ENCODE results near the gene FAM83G.
A peak's percentile ranks its signal among the peaks of the same experiment; 100 is the strongest.
"Not testable (repeated sequence)": the region's sequence is repeated elsewhere in the genome, so short reads cannot be mapped to it uniquely, and the experiment has no call there.

The FAM83G gene

DNA sequence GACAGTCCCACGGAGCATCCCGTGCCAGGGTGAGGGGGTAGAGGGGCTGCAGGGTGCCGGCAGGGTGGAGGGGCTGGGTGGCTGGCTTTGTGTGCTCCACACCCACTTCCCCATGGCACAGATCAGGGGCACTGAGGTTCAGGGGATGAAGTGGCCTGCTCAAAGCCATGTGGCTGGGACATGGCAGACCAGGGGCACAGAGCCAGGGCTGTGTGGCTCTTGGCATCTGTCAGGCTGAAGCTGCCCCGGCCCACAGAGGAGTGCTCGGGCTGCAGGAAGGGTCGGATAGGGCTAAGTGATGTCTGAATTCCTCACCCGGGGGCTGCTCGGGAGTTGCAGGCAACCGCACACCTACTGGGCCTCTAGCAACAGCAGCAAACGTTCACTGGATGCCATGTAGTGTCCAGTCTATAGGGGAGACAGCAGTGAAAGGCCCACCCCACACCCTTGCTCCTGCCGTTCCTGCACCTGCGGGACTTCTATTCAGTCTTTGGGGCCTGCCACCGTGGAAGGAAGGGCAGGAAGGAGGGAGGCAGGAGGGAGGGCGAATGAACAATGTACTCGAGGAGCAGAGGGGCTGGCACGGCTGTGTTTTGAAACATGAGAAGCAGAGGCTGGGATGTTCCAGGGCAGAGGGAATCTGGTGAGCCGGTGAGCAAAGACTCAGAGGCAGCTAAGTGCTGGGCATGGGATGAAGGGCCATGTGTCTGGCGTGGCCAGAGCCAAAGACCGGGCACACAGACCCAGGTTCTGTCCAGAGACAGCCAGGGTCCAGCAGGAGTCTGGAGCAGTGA lies 37.5 kb downstream of the FAM83G start:
- DNase-seq, result no peak

DNA sequence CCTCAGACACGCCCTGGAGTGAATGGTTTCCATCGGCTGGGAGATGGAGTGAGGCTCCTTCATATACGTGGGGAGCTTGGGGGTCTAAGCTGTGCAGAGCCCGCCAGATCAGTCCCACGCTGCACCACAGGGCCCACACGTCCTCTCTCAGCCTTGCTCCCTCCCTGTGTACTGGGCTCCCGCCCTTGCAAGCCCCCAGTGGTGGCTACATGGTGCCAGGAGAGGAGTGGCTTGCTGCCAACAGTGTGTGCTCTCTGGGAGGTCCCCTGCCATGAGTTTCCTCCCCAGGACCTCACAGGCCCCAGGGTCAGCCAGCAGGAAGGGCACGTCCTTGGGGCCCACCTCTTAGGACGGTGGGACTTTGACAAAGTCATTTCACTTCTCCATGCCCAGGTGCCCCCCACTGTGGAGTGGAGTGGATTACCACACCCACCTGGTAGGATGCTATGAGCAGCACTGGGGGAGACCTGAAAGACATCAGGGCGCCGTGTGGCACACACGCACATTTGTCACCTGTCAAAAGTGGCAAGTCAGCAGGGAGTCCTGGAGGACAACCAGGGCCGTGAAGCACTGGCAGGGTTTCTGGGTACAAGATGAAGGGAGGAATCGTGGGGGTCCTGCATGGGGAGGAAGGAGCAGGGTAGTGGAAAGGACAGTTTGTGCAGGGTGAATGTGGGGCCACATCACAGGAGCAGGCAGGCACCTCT lies 38.9 kb downstream of the FAM83G start:
- DNase-seq, result no peak

DNA sequence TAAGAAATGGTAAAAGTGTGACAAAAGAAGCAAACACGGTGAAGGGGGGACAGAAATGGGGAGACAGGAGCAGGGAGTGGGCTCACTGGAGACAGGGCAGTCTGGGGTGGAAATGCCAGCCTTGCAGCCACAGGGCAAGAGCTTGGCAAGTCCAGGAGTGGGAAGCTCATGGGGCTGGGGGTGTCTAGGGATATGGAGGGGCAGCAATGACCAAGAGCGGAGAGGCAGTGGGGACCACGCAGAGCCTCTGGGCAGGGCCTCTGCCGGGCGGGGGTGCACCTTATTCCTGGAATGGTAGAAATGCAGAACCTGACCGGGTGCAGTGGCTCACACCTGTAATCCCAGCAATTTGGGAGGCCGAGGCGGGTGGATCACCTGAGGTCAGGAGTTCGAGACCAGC lies 40.0 kb downstream of the FAM83G start:
- DNase-seq, result no peak

DNA sequence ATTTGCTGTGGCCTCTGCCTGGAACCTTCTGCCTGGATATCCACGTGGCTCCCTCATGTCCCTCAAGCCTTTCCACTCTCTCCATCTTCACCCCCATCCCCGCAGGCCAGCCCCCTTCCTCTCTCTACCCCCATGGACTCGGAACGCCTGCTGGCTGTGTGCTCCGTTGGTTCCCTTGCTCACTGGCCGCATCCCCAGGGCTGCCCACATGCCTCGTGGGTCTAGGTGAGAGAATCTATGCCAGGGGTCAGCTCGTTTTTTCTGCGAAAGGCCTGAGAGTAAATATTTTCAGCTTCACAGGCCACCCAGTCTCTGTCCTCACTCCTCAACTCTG lies 40.6 kb downstream of the FAM83G start:
- DNase-seq, result no peak

DNA sequence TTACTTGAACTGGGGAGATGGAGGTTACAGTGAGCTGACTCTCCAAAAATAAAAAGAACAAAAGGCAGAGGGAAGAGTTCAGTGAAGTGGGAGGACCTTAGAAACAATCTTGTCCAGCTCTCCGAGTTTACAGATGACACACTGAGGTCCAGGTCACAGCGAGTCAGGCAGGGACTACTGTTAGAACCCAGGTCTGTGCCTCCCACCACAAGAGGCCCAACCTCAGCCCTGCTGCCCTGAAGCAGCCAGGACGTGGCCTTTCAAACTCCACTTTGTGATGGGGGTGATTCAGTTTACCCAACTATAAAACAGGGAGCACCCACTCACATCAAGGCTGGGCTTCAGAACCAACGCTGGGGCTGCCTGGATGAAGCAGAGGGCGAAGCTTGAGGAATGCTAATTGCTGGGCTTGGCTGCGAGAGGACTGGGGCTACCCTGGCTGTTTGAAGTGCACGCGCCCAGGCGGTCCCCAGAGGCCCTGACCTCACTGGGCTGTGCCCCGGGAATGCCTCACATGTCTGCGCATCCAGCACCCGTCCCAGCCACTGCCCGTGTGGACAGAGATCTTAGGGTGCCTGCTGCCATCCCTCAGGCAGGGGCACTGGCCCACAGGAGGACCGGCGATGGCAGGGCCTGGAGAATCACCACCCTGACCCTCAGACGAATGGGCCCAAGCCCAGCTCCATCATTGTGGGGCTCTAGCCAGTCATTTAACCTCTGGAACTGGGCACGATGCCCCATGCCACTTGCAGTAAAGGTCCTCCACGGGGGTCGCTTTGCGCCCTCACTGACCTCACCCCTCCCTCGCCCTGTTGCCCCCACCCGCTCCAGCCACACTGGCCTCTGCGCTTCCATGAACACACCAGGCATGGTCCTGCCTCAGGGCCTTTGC lies 41.2 kb downstream of the FAM83G start:
- no peak for DNase-seq

DNA sequence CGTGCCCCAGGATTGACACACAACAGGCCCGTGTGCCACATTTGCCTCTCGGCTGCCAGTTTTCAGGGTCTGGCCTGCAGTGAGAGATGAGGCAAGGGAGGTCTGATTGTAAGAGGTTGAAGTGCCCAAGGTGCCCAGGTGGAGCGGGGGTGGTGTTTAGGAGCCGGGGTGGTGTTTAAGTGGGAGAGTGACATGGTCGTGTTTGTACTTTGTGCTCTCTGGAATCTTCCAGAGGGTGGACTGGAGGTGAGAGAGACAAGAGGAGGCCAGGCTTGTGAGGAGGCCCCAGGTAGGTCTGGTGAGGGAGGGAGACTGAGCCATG lies 42.1 kb downstream of the FAM83G start:
- no peak for DNase-seq

DNA sequence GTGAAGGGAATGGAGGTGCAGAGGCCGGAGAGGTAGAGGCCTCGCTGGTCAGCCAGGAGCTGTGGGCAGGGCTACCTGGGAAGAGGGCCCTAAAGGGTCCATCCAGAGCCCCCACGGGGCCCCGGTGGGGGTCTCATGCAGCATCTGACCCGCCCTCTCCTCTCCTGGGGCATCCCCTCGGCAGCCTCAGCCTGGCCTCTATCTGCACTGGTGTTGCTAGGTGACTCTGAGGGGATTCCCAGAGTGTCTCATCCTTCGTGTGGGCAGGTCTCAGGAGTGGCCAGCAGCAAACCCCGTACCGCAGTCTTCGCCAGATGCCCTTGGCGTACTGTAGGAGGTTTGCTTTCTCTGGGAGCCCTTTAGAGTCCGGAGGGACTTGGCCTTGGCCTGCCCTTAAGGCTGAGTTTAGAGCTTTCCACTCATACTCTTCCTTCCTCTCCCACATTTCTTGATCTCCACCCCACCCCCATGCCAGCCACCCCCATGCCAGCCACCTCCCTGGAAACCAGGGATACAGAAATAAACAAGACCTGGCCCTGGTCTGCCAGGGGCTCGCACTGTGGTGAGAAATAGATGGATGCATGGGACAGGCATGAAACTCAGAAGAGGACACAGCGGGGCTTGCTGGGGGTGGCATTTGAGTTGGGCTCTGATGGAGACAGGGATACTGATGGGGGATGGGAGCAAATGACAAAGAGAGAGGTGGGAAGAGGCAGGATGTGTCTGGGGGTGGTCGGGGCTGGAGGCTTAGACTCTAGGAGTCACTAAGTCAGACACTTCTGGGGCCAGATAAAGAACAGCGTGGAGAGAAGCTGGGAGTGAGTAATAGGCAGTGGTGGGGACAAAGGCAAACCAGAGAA lies 42.7 kb downstream of the FAM83G start:
- no peak for DNase-seq

DNA sequence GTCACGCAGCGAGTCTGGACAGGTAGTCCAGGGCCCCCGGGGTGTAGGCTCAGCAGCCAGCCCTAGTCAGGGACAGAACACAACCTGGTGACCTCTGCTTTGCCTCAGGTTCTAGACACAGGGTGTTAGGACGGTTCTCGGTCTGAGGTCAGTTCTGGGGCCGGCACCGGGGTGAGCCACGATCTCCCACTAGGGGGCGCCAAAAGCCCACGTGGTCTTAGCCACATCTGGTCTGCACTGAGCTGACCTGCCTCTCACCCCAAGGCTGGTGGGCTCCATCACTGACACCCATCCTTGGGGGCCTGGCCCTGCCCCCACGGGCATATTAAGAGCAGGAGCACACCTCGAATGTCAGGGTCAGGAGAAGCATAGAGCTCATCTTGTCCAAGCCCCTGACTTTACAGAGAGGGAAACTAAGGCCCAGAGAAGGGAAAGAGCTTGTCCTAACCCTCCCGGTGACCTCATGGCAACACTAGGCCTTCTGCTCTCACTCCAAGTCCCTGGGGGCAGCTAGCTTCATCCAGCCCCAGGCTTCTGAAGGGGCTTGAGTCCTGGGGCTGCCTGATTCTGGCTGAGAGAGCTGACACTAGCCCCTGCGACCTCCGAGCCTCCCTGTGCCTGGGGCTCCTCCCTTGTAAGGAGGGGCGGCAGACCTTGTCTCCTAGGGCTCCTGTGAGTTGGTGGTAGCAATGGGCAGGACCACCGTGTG lies 43.6 kb downstream of the FAM83G start:
- peak; percentile 72 for DNase-seq

DNA sequence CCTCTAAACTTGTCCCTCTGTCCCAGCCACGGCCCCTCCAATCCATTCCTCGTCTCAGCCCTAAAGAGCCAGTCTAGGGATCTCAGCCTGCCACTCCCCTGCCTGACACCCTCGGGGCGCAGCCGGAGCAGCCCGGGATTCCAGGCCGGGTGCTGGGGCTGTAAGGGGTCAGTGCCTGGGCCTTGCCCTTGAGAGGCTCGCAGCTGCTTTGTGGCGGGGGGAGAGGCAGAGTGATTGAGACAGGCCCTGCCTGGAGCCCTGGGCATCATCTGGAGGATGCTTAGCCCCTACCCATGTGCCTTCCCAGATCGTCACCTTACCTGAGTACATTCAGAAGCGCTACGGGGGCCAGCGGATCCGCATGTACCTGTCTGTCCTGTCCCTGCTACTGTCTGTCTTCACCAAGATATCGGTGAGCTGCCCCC lies 44.3 kb downstream of the FAM83G start:
- DNase-seq, result no peak

DNA sequence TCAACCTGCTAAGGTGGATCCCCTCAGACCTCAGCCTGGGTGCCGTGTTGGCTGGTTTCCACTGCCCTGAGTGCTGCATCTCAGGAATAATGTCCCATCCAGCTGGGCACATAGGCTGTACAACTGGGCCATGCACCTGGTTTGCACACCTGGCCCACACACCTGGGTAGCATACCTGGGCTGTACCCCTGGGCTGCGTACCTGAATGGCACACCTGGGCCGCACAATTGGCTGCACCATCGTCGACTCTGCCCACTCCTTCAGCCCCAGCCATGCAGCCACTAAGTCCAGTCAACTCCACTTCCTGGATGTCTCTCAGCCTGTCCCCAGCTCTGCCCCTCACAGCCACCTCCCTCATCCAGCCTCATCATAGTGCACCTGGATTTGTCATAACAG lies 44.7 kb downstream of the FAM83G start:
- DNase-seq, result no peak

DNA sequence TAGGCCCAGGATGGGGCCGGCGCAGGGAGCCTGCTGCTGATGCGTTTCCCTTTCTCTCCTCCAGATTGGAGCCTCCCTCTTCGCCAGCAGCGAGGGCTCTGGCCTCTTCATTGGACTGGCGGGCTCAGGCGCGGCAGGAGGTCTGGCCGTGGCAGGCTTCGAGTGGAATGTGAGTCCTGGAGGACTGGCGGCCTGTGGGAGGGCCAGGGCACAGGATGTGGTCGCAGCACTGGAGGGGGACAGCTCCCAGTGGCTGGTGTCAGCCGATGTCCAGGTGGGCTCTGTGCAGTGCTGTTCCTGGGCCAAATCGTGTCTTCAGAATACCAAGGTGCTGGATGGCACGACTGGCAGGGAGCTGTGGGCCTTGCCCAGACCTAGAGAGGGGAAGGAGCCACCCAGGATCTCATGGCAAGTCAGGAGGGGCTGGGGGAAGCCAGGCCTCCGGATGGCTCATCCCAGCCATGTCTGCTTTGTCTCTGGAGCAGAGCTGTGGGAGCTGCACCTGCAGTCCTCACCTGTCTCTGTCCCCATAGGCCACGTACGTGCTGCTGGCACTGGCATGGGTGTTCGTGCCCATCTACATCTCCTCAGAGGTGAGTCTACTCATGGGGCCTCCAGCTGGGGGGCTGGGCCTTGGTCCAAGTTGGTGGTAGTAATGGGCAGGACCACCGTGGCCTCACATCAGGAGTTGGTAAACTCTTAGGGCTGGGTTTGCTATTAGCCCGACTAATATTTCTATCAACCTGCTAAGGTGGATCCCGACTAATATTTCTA lies 45.3 kb downstream of the FAM83G start:
- no peak for DNase-seq

DNA sequence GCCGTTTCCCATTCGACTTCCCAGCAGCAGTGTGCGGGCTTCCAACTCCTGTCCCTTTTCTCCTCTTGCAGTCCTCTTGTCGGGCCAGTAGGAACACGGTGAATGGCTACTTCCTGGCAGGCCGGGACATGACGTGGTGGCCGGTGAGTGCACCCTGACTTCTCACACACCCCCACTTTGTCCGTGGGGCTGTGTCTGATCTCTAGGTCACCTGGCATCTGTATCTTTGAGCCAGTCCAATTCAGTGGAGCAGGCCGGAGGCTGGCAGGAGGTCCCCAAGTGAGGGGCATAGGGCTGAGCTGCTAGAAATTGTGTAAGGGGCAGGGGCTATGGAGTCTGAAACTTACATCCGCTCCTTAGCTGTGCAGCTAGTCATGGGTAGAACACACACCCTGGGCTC lies 46.0 kb downstream of the FAM83G start:
- DNase-seq, result no peak

DNA sequence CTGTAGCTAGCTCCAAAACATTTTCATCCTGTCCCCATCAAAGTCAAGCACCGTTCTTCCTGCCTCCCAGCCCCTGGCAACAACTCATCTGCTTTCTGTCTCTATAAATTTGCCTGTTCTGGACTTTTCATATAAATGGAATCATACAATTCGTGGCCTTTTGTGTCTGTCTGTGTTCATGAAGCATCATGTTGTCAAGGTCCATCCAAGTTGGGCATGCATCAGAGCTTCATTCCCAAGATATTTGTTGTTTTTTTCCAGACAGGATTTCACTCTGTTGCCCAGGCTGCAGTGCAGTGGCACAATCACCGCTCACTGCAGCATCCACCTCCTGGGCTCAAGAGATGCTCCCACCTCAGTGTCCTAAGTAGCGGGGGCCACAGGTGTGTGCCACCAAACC lies 46.7 kb downstream of the FAM83G start:
- DNase-seq, result no peak

DNA sequence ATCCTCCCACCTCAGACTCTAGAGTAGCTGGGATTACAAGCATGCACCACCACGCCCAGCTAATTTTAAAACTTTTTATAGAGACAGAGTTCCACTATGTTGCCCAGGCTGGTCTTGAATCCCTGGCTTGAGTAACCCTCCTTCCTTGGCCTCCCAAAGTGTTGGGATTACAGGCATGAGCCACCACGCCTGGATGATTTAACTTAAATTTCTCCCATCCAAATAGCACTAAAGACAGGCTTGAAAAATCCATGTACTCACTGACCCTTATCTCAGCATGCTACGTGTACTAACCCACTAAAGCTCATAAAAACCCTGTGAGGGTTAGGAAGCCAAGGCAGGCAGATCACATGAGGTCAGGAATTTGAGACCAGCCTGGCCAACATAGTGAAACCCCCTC lies 48.0 kb downstream of the FAM83G start:
- no peak for DNase-seq

DNA sequence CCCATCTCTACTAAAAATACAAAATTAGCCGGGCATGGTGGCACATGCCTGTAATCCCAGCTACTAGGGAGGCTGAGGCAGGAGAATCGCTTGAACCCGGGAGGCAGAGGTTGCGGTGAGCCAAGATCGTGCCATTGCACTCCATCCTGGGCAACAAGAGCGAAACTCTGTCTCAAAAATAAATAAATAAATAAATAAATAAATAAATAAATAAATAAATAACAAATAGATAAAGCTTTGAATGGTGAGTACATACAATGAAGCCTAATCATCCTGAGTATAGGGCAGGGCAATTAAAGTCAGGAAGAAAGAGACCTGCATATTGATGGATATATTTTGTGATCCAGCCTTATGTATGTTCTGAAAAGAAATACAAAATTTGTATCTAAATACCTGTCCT lies 48.5 kb downstream of the FAM83G start:
- not testable (repeated sequence) for DNase-seq

DNA sequence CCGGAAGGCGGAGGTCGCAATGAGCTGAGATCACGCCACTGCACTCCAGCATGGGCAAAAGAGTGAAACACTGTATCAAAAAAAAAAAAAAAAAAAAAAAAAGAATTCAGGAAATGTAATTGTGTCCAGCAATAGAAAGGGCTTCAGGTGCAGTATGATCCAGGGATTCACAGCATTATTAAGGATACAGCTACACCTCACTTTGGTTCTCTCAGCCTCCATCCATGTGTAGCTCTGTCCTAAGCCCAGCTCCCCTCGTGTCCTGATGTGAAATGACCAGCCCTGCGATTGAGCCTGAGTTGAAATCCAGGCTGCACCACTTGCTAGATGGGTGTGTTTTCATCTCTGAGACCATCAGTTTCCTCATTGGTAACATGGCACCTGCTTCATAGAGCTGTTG lies 49.6 kb downstream of the FAM83G start:
- no peak for DNase-seq

DNA sequence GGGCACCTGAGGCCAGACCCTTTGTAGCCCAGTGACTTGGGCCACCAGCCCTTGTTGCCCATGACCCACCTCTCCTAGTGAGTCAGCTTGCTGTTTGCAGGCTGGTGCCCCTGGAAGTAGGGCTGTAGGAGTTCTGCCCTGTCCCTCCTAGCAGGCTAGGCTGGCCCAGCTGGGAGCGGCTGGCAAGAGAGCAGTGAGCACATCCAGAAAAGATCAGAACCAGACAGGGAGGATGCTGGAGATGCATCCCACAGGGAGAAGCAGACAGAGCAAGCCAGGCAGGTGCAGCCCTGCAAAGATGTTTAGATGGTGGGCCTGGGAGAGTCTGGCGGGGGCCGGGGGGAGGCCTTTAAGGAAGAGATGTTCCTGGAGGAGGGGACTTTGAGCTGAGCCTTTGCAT lies 50.2 kb downstream of the FAM83G start:
- no peak for DNase-seq

DNA sequence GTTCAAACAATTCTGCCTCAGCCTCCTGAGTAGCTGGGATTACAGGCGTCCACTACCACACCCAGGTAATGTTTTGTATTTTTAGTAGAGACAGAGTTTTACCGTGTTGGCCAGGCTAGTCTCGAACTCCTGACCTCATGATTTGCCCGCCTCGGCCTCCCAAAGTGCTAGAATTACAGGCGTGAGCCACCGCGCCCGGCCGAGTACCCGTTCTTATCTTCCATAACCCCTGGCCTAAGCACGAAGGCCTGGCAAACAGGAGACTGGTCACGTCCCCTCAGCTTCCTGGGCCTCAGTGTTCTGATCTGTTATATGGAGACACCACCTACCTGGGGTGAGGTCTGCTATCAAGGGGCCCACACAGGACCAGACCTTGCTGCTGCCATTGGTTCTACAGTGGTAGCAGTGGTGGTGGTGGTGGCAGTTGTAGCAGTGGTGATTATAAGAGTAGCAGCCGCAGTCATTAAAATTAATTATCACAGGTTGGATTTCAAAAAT lies 51.3 kb downstream of the FAM83G start:
- no peak for DNase-seq

DNA sequence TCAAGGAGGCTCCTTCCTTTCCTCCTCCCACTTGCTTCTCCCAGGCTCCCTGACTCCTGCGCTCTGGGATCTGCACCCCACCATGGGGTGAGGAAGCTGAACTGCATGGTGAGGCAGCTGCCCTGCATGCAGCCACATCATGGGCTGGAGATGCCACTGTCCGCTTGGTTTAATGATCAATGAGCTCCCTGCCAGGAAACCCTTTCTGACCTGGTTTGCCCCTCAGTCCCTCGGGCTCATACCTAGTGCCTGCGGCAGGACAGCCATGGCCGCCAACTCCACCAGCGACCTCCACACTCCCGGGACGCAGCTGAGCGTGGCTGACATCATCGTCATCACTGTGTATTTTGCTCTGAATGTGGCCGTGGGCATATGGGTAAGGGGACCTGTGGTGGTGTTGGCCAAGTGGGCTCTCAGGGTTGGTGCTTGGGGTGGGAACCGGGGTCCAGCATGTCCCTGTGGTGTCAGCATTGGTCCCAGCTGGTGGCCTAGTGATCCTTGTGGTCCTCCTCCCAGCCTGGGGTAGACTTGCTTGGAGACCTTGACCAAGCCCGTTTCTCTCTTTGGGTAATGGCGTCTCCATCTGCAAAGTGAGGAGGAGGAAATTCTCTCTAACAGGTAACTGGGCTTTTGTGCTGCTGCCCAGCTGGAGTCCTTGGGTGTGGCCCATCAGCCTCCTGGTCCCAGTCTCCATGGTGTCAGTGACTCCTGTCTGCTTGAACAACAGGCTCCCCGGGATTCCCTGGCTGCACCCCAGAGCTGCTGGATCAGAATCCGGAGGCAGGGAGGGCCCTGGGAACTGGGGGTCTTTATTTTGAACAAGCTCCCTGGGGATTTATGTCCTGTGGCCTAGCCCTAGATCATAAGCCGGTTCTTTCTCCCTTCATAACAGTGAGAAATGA lies 52.4 kb downstream of the FAM83G start, which contains the start of gene SLC5A10:
Gene SLC5A10 (plus strand): TSS at position 225 of the 902 bp plus-strand sequence. CDS start 41 bp downstream, at position 266.
- peak; percentile 14 for DNase-seq
